Islet of Langerhans (tissue), 1 donor: Measurements from ENCODE around the gene APP.

ENCODE experiments used
- FAIRE-seq: peaks from one replicate; lab custom pipeline; 2011; peaks lifted over from hg19 to GRCh38; lab: Jason Lieb, UNC

Gene APP

GRCh38 chr21:26170471-26171257, at the start of gene APP:
Gene APP, minus strand, starts transcription at chr21:26170770. Its CDS starts 150 bp downstream, at chr21:26170620.
- FAIRE-seq: no peak

DNA sequence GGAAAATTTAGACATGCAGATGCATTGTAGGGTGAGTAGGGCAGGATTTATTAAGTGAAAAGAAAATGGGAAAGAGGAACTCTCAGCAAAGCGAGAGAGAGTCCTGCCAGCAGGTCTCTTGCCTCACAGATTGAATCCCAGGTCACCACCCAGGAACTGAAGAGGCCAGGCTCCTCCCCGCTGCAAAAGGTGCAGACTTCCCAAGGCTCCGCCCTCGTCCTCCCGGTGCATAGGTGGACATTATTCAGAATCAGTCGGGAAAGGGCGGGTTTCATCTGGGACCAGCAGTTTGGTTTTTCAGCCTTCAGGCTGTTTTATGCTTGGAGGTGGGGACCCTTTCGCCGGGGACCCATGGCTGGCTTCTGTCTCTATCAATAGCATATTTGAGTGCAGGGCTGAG, 41.6 kb upstream of the APP start:
- no peak for FAIRE-seq

- no peak for FAIRE-seq
These were observed 40.0 kb upstream of the APP start for GRCh38 chr21:26210614-26211013.

DNA sequence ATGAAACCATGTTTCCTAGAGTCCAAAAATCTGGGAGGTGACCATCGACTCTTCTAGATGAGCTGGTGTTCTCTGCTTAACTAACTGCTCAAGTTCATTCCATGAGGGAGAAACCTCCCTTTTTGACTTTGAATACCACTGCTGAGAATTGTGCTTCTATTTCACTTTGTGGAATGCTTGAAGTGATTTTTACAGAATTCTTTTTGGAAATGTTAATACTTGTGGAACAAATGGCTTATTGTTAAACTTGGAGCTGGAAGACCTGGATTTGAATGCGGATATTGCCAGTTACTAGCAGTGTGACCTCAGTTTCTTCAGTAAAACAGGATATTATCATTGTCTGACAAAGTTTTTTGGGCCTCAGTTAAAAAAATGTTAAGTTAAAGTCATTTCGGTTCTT, 36.5 kb upstream of the APP start:
- FAIRE-seq: no peak

GRCh38 chr21:26199456-26199855, 28.9 kb upstream of the APP start:
- FAIRE-seq: no peak

DNA sequence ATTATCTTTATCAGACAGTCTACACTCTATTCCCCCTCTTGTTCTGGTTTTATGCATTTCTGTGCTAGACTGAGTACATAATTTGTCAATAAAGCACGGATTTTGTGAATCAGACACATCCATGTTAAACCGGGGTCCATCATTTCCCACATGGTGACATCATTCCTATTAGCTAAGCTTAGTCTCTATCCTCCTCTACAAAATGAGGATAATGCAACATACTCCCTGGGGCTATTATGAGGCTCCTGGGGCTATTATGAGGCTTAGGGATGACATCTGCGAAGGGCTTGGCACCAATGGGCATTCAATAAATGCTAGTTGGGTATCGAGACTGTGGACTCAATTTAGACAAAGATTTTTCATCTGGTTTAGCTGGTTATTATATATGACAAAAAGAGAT, 25.1 kb upstream of the APP start:
- FAIRE-seq: no peak

- no peak for FAIRE-seq
These were observed 24.3 kb upstream of the APP start for GRCh38 chr21:26194811-26195251.

GRCh38 chr21:26194326-26194725, 23.8 kb upstream of the APP start:
- FAIRE-seq: no peak

DNA sequence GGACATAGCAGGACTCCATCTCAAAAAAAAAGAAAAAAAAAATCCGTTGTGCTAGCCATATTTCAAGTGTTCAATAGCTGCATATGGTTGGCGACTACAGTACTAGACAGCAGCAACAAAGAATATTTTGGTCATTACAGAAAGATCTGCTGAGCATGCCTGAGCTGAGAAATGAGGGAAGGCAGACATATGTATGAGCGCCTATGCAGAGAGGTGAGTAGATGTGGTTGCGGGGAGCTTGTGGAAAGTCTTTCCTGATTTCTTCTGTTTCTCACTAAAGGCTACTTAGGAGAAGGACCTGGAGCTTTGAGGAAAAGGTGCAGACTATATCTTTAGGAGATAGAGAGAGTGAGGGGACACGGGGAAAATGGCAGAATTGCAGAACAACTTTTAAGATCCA, 21.0 kb upstream of the APP start:
- no peak for FAIRE-seq

- no peak for FAIRE-seq
These were observed 17.9 kb upstream of the APP start for GRCh38 chr21:26188422-26188821.

DNA sequence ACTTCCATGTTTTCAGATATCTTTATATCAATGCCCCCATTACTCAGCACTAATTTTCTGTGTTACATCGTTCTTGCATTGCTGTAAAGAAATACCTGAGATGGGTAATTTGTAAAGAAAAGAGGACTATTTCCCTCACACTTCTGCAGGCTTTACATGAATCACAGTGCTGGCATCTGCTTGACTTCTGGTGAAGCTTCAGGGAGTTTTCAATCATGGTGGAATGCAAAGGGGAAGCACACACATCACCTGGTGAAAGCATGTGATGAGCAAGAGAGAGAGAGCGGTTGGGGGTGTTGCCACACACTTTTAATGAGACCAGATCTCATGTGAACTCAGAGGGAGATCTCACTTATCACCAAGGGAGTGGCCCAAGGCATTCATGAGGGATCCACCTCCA, 14.9 kb upstream of the APP start:
- no peak for FAIRE-seq

DNA sequence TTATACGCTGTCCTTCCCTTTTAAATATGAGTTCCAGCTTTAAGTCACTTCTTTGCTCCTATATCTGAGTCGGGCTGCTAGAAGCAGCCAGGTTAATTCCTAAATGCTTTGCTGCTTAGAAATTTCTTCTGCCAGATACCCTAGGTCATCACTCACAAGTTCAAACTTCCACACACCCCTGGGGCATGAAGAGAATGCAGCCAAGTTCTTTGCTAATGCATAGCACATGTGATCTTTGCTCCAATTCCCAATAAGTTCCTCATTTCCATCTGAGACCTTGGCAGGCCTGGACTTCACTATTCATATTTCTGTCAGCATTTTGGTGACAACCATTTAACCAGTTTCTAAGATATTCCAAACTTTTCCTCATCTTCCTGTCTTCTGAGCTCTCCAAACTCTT, 14.5 kb upstream of the APP start:
- FAIRE-seq: no peak

DNA sequence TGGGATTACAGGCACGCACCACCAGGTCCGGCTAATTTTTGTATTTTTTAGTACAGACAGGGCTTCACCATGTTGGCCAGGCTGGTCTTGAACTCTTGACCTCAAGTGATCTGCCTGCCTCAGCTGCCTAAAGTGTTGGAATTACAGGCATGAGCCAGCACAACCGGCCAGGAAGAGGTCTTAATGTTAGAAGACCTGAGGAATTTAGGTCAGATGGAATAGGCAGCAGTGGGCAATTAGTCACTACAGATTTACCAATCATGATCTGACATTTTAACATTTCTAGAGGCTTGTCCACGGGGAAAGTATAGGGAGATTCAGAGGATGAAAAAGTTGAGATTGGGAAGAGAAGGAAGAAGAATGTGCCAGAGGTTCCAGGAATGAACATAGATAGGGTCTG, 8.9 kb upstream of the APP start:
- no peak for FAIRE-seq

DNA sequence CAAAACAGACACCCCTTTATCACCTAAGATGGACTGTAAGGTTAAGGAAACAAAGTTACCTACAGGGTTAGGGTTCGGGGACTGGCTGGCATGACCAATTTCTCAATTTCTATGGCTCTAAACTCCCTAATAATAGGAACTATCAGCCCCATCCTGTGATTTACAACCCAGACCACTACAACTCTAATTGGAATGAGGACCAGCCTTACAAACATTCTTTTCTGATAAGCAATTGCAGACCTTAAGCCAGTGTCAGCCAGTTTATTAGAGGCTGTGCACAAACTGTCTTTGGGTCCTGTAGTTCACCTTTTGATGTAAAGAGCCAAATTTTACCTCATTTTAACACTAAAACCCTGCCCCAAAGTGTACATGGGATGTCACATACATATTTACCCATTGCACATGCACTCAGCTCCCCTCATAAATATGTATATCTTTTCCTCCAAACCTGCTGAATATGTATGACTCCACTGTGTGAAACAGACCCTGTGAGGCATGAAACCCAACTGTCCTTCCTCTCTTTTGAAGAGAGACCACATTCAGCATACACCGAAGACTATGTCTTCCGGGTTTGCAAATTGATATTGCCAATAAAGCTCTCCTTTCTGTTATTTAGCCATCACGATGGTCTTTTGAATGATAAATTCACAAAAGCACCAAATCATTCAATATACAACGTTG, 7.3 kb upstream of the APP start:
- FAIRE-seq: no peak

DNA sequence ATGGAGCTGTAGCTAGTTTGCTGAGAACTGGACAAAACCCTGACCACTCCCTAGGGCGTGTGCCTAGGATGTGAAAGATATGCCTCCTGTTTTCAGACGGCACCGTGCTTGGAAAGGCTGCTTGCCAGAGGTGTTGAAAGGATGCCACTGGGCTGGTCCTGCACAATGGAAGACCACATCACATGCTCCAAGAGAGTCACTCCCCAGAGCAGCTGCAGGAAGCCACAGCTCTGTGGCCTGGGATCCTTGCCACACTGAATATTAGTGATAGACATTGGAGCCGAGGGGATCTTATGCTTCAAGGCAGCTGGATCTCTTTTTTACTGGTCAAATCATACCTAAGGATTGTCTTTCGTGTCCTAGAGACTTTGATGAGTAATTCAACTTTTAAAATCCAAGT, 6.6 kb upstream of the APP start:
- FAIRE-seq: no peak

GRCh38 chr21:26171258-26172100, 909 bp upstream of the APP start:
- no peak for FAIRE-seq

DNA sequence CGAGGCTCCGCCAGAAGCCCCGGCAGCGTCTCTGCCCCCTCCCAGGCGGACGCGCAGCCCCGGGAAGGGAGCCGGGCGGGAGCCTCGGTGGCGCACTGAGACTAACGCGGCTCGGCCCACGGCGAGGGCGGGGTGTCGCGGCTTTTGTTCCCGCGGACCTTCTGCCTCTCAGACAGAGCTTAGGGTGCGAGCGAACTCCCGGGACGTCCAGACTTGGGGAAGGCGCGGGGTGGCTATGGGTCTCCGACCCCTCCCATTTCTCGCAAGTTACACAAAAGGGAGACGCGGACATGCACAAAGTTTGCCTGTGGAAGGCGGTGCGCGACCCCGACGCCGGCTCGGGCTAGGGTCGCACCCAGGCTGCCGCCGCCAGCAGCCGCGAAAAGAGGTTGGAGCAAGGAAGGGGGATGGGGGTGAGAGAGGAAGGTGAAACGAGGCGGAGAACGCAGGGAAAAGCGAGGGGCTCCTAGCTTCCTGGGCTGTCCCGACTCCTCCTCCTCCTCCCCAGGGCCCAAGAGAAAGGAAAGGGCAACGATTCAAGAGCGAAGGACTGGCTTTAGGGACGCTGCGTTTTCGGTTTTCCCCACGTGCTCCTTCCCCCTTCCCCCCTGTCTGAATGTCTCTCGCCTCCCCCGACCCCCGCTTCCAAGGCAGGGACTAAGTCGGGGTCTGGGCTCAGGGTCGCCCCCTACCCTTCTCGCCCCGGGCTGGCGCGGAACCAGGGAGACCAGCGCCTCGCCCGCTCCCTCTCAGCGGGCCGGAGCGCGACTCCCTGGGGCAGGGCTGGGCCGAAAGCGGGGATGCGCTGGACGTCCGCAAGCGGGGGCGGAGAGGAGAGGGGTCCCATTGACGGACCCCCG, 729 bp downstream of the APP start:
- FAIRE-seq: no peak

DNA sequence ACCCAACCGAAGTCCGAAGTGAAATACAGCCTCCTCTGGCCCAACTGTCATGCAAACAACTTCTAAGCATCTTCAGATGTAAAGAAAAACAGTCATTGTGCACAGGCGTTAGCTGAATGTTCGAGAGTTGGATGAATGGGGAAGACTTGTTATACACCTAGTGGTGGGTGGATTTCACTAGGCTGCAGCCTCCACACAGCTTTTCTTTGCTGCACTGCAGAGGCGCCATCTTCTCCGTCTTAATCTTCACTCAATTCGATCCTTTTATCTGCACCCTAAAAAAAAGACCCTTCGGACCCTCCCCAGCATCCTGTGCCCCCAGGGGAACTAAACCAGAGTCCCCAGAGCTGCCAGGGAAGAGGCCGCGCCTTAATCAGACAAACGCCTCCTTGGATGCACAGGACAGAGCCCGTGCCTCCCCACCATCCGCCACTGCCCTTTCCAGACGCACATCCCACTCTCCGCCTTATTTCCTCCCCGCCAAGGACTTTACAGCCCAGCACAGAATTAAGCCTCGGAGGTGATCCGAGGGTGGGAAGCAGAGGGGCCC, 1.4 kb downstream of the APP start:
- FAIRE-seq: peak; percentile 82

GRCh38 chr21:26168371-26168770, 2.2 kb downstream of the APP start:
- no peak for FAIRE-seq

GRCh38 chr21:26167593-26167992, 3.0 kb downstream of the APP start:
- FAIRE-seq: no peak

GRCh38 chr21:26165331-26165730, 5.2 kb downstream of the APP start:
- FAIRE-seq: peak; percentile 74

DNA sequence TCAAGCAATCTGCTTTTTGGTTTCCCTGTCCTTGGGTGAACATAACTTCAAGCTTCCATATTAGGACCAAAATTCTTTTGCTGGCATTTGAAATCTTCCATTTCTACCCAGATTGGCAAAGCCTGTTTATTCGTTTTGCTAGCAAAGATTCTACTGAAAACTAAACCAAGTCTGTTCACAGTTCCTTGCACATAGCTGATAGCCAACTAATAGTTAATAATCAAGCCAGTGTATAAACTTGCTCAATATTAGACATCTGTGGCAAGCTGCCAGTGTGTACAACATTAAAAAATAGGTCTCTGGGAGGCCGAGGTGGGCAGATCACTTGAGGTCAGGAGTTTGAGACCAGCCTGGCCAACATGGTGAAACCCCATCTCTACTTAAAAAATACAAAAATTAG, 6.3 kb downstream of the APP start:
- peak; percentile 45 for FAIRE-seq
